Calu3 (cell line): ENCODE measurements around the gene CCL2. TPM values are rescaled to one million over a fixed set of nuclear protein-coding genes. Genes with fewer than 3 reads are reported as not detected.

Experiments used
- BruUV-seq: library from RNA; stranded (reverse); fragments of 400-500 nt; replicated peaks from 2 replicates; lab custom pipeline; 2021; lab: Mats Ljungman, UMichigan
- CTCF ChIA-PET: fragments of 300-600 bp; sonication (Branson Sonifier 250); formaldehyde crosslinking; loops from one replicate; lab custom pipeline; 2022; ENCODE audit warnings: antibody characterized with exemption; lab: Charles Lee
- DNase-seq: peaks from one replicate; pipeline ENCODE4 v3.0.0; 2022
- H3K27ac Mint-ChIP-seq: one replicate; pipeline ENCODE4 v1.8.0; 2022; ENCODE audit warnings: mixed read lengths; ENCODE audit not compliant: unreplicated experiment
- H3K27me3 Mint-ChIP-seq: one replicate; pipeline ENCODE4 v1.8.0; 2022; ENCODE audit warnings: mixed read lengths; ENCODE audit not compliant: unreplicated experiment
- H3K36me3 Mint-ChIP-seq: one replicate; pipeline ENCODE4 v1.8.0; 2022; ENCODE audit warnings: mild to moderate bottlenecking, moderate library complexity, mixed read lengths; ENCODE audit not compliant: insufficient read depth, unreplicated experiment
- H3K4me1 Mint-ChIP-seq: one replicate; pipeline ENCODE4 v1.8.0; 2022; ENCODE audit warnings: mild to moderate bottlenecking, low read depth, mixed read lengths; ENCODE audit not compliant: unreplicated experiment
- H3K4me3 Mint-ChIP-seq: one replicate; pipeline ENCODE4 v1.8.0; 2022; ENCODE audit warnings: mild to moderate bottlenecking, low read depth, moderate library complexity, mixed read lengths; ENCODE audit not compliant: unreplicated experiment
- H3K9me3 Mint-ChIP-seq: one replicate; pipeline ENCODE4 v1.8.0; 2022; ENCODE audit warnings: low read depth, mixed read lengths; ENCODE audit not compliant: unreplicated experiment
- CTCF ChIP-seq: fragments of 200-600 bp; IDR thresholded peaks from one replicate; pipeline ENCODE4 v1.8.0; 2022; ENCODE audit warnings: antibody characterized with exemption; ENCODE audit not compliant: unreplicated experiment
- intact Hi-C: fragments of 100-400 bp; cut with micrococcal nuclease; formaldehyde crosslinking; loops from one replicate; pipeline ENCODE4 v1.10.0; 2022; ENCODE audit not compliant: unreplicated experiment
- total RNA-seq: library from RNA; stranded (reverse); gene quantifications from 2 replicates; pipeline ENCODE4 v1.2.3, GENCODE V29; 2022

Gene CCL2
- total RNA-seq, 1 experiment from 2014 or later: 6.0 TPM

- no TSS peak for BruUV-seq
- Mint-ChIP-seq H3K27me3 (peaks cover 35% of the 10 kb centered on the region), H3K4me1 (peaks cover 7% of the 10 kb centered on the region), H3K9me3 (no peaks in the 10 kb centered on the region), H3K27ac (no peak overlapping the region), H3K36me3 (no peaks in the 10 kb centered on the region), H3K4me3 (no peak overlapping the region)
- intact Hi-C loops: no loop called here
- no peak for TF ChIP-seq CTCF
- DNase-seq: no peak
- CTCF ChIA-PET: interaction anchor here (0.6 kb wide), 1 partner anchor 110 kb away, joined by 3 read pairs; no protein-coding TSS in a partner anchor
Measured at GRCh38 chr17:34249478-34249877, 5.6 kb upstream of the CCL2 start.

- no peak for TF ChIP-seq CTCF
- intact Hi-C loops: no loop called here
- H3K4me1 Mint-ChIP-seq: peaks cover 17% of the 10 kb centered on the region
- no TSS peak for BruUV-seq
- no peaks in the 10 kb centered on the region for H3K9me3 Mint-ChIP-seq
- no peak overlapping the region for H3K27ac Mint-ChIP-seq
- DNase-seq: no peak
- CTCF ChIA-PET: no interaction called here
- H3K36me3 Mint-ChIP-seq: no peaks in the 10 kb centered on the region
- peaks cover 52% of the 10 kb centered on the region for H3K27me3 Mint-ChIP-seq
- H3K4me3 Mint-ChIP-seq: no peak overlapping the region
Measured at GRCh38 chr17:34251186-34251585, 3.9 kb upstream of the CCL2 start.

GRCh38 chr17:34252095-34252443 lies 3.0 kb upstream of the CCL2 start:
- BruUV-seq: no TSS peak
- no peak for TF ChIP-seq CTCF
- no peaks in the 10 kb centered on the region for H3K9me3 Mint-ChIP-seq
- H3K27ac Mint-ChIP-seq: no peak overlapping the region
- no peak for DNase-seq
- intact Hi-C loops: no loop called here
- CTCF ChIA-PET: interaction anchor here (1.2 kb wide), 1 partner anchor 110 kb away, joined by 4 read pairs; no protein-coding TSS in a partner anchor
- H3K36me3 Mint-ChIP-seq: no peaks in the 10 kb centered on the region
- H3K27me3 Mint-ChIP-seq: peaks cover 61% of the 10 kb centered on the region
- no peak overlapping the region for H3K4me3 Mint-ChIP-seq
- peaks cover 17% of the 10 kb centered on the region for H3K4me1 Mint-ChIP-seq

- DNase-seq: peak; percentile 38
- intact Hi-C loops: no loop called here
- no TSS peak for BruUV-seq
- no peaks in the 10 kb centered on the region for H3K36me3 Mint-ChIP-seq
- no peak overlapping the region for H3K27ac Mint-ChIP-seq
- CTCF ChIA-PET: interaction anchor here (1.2 kb wide), 1 partner anchor 109 kb away, joined by 4 read pairs; no protein-coding TSS in a partner anchor
- H3K4me3 Mint-ChIP-seq: no peak overlapping the region
- H3K9me3 Mint-ChIP-seq: no peaks in the 10 kb centered on the region
- no peak for TF ChIP-seq CTCF
- peaks cover 17% of the 10 kb centered on the region for H3K4me1 Mint-ChIP-seq
- H3K27me3 Mint-ChIP-seq: peaks cover 66% of the 10 kb centered on the region
Measured at GRCh38 chr17:34252444-34253138, 2.5 kb upstream of the CCL2 start.
